HG02981 (cell line): ENCODE data around the gene DNAH17.

Source experiments
- ATAC-seq: cut with Tn5 transposase; IDR thresholded peaks from one replicate; pipeline ENCODE4 v1.9.1; 2021; ENCODE audit warnings: mild to moderate bottlenecking, moderate library complexity; ENCODE audit not compliant: unreplicated experiment

Gene DNAH17

DNA sequence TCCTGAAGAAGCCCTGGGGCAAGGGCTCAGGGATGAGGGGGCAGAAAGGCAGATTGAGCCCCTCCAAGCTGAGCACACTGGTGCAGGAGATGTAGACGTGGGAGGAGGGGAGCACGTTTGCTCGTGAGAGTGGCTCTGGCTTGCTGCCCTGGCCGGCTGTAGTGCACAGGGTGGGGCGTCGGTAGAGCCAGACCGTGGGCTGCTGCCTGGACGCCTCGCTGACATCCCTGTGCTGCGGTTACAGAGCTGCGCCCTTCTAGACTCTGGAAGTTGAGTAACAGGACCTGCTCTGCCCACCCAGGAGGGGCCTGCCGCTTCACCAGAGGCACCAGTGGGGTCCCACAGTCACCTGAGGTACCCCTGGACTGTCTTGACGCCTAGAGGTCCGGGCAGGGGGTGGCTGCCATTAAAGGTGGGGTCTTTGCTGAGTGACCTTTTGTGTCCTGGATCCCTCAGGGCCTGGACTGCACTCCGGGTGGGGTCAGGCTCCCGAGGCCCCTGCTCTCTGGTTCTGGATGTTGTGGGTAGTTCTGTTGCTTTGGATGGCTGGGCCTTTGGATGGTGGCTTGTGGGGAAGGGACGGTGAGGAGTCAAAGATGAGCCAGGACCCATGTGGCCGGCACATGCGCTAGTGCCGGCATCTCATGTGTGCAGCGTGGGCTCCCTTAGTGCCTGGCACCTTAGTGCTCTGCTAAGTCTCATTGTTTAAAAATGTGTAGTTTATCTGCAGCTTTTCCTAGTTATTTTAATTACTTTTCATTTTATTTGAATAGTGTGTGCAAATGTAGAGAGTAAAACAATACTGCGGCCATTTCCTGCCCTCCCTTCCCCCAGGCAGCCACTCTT lies 157.0 kb downstream of the DNAH17 start:
- ATAC-seq: no peak

DNA sequence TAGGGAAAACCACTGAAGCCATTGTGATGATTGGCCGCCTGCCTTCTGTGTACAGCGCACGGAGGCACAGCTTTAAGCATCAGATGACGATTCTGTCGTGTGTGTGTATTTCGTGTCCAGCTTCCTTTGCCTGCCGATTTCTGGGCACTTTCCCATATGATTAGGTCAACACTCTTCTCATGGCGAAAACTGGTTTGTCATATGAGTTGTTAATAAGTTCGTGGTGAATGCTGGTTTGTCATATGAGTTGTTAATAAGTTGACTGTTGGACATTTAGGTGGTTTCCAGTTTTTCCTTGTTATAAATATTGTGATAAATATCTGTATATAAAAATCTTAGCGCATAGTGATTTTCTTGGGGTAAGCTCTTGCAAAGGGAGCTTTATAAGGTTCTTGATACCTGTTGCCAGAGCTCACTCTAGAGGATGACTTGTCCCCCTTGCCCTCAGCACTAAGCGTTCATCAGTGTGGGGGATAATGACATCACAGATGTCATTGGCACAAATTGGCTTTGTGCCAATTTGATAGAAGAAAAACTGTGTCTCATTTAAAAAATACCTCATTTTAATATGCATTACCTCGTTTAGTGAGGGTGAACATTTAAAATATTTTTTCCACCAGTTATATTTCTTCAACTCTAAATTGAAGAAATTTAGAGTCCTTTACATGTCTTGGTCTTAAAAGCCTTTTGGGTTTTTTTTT lies 158.7 kb downstream of the DNAH17 start:
- ATAC-seq: no peak

- ATAC-seq: no peak
Observed at GRCh38 chr17:78417531-78417909, 159.7 kb downstream of the DNAH17 start.

GRCh38 chr17:78416791-78417530 lies 160.2 kb downstream of the DNAH17 start:
- ATAC-seq: no peak

GRCh38 chr17:78415821-78416711 lies 161.1 kb downstream of the DNAH17 start:
- ATAC-seq: no peak

DNA sequence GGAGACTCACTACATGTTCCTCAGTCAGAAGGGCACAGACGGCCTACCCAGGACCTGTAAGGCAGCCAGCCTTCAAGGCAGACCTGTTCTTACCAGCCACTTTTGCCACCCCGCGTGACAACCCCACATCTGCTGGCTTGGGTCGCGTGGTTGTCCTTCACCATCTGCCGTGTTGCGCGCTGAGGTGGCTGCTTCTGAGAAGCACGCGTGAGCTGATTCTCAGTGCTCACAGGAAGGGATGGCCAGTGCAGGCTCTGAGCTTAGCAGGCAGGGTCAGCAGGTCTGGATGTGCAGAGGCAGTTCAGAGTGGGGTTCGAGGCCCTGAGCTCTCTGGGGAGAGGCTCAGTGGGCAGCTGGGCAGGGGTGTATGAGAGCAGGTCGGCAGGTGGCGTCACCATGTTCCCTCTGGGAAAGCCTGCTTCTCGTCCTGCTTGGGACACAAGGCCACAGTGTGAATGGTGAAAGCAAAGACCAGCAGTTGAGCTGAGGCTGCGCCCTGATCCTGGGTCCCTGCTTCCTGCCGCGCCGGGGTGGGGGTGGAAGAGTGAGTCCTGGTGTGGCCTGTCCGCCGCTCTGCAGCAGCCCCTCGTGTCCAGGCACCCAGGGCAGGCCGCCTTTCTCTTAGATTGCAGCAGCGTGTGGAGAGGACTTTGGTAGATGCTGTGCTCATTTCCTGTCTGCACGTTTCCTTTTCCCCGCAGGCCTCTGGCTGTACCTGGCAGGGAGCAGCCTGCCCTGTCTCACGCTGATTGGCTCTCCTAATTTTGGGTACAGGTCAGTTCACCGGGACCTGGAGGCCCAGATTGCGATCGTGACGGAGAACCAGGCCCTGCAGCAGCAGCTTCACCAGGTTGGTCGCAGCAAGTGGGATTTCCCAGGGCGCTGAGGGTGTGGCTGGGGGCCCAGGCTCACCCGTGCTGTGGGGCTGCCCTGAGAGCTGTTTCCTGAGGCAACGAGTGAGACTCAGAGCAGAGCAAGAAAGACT lies 162.7 kb downstream of the DNAH17 start:
- no peak for ATAC-seq

- no peak for ATAC-seq
Observed at GRCh38 chr17:78412403-78412802, 164.8 kb downstream of the DNAH17 start.

DNA sequence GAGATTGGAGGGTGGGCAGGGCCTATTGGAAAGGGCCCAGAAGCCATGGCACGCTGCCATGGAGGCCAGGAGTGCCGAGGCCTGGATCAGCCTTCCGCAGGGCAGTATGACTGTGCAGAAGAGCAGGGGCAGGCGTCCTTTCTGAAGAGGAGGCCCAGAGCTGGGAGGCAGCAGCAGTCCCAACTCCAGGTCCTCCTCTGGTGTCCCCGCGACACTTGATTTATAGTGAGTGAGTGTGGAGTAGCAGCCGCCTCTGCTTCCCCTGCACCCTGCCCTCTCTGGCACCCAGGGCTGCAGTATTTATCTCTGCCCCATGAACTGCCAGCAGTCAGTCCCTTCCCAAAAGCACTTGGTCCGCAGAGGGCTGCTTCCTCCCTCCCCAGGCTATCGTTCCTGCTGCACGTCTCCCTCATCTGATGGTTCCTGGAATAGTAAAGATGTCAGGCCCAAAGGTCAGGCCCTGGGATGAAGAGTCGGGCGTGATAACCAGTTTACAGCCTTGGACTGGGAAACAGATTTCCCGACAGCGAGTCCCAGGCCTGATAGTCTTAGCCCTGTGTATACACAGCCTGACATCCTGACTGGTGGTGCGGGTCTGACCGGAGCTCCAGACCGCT lies 165.8 kb downstream of the DNAH17 start:
- ATAC-seq: no peak

DNA sequence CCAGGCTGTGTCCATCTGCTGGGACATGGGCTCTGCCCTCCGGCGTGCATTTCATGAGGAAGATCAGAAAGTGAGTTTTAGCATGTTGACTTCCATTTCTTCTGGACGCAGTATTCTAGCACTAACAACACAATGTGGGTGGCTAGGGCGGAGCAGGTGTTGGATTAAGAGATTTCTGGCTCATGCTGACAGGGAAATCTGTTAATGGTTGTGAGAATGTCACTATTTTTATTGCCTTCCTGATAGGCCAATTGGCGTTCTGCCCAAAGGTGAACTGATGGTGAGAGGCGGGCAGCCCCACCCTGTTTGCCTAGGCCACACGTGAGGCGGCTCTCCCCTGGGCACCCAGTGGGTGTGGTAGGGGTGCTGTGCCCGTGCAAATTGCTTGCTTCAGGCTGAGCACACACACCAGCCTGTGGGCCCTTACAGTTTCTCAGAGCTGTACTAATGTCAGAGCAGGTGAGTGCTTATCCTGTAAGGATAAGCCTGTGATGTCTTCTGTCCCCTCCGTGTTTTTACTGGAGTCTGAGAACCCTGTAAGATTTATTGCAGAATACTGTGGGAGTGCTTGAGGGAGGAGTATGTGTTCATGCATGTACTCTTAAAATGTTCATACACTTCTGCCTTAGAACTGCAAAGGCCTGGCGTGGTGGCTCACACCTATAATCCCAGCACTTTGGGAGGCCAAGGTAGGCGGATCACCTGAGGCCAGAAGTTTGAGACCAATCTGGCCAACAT lies 167.8 kb downstream of the DNAH17 start:
- ATAC-seq: no peak

GRCh38 chr17:78408476-78409050 lies 168.6 kb downstream of the DNAH17 start:
- no peak for ATAC-seq

DNA sequence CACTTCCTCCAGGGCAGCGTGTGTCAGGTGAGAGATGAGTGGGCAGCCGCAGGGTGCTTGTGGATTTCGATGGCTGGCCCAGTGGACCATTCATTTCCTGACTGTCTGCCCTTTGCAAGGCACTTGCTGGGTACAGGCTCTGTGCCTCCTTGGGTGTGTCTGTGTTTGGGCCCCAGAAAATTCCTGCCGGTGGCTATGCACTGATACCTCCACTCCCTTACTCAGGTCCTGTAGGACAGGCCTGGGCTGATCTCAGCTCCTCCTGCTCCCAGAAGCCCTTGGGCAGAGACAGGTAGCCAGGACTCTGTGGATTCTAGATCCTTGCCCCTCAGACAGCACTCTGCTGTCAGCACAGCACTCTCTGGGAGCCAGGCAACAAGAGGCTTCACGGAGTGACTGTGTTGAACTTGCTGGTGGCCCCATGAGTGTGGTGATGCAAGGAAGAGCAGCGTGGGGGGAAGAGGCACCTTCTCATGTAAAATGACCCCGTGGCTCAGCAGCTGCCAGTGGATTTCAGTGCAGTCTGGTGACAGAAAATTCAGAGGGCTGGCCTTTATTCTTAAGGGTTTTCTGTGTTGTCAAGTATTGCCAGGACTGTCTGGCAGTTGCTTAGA lies 169.7 kb downstream of the DNAH17 start:
- ATAC-seq: no peak

DNA sequence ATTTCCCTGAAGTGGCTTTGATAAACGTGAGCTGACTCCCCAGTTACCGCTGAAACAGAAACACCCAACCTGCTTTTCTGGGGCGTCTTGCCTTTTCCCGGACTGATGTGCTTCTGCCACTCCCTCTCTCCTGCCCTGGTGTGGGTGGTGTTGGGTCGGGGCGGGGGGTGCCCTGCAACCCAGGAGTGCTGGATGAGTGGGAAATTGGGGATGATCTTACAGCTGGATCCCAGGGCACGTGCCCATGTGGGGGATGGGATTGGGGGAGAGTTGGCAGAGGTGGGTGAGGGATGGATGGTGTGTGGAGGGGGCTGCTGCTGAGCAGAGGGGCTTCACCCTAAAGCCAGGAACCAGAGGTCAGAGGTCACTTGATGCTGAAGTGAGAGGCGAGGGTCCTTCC lies 170.3 kb downstream of the DNAH17 start:
- no peak for ATAC-seq

DNA sequence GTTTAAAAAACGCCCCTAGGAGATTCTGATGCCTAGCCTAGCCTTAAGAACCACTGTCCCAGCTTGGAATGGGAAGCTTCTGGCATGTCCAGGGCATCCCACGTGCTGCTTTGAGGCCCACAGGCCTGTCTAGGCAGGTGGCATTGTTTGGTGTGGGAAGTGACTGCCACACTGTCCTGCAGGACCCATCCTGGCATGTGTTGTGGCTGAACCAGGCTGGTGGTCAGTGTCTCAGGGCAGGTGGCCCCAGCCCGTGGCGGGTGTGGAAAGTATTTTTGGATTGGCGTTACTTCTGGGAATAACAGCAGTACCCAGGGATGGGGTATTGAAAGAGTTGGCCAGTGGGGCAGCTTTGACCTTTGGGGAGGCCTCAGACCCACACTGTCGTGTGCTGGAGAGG lies 170.8 kb downstream of the DNAH17 start:
- no peak for ATAC-seq

DNA sequence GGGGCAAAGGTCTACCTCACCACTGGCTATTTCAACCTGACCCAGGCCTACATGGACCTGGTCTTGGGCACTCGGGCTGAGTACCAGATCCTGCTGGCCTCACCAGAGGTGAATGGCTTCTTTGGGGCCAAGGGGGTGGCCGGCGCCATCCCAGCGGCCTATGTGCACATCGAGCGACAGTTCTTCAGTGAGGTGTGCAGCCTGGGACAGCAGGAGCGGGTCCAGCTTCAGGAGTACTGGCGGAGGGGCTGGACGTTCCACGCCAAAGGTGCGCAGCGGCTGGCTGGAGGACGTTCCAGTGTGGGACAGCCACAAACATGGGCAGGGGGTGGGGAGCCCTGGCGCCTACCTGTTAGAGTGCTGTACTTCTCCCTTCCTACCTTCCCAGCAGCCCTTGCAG lies 173.4 kb downstream of the DNAH17 start:
- no peak for ATAC-seq

- no peak for ATAC-seq
Observed at GRCh38 chr17:78401891-78402290, 175.3 kb downstream of the DNAH17 start.

DNA sequence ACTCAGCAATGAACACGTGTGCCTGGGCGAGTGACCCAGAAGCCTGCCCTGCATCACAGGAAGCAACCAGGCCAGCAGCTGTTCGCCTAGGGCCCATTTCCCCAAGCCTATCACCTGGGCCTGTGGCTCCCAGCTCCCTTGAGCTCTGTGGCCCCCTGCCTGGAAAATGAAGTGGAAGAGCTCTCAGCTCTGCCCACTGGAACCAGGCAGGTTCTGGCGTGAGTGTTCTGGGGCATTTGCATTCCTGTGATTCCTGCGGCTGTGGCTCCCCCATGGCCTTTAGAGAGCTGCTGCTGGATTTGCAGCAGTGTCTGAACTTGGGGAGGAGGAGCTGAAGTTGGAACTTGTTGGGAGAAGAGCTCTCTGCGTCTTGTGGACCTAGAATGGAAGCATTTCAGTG lies 175.9 kb downstream of the DNAH17 start:
- no peak for ATAC-seq

GRCh38 chr17:78400581-78401240 lies 176.5 kb downstream of the DNAH17 start:
- ATAC-seq: no peak
